ENCODE measurements around the gene EXOC3.

The EXOC3 gene

DNA sequence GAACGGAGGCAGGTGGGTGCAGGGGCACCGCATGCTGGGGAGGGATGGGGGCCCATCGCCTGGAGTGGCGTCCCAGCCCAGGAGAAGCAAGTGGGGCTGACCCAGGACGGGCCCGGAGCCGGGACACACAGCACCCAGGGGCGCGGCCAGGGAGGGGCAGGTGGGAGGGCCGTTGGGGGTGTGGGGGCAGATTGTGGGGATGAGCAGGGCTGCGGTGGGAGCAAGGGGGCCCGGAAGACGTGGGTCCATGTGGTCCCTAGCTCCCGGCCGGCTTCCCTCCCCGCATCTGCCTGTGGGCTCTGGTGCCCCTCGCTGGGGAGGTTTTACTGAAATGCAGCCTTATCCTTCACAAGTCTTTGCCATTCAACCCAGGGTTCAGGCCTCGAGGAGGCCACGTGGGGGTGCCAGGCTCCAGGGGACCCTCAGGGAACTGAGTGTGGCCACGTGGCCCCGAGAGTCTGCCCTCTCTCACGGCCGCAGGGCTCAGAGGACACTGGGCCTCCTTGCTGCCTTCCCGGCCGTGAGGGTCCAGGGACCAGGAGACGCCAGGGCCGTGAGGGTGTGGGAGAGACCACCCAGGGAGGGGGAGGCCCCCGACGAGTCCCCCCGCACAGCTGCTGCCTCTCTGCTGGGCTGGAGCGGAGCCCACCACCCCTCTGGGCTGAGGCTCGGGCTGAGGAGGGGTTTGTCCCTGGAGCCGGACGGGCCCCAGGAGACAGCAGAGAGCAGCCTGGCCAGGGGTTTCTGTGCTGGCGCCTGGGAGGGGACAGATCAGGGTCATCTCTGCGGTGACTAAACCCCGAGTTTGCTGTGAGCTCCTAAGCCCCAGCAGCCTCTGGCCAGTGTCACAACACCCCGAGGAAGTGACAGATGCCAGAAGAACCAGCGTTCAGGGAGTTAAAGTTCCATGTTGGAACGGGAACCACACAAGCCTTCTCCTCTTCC lies 46.0 kb downstream of the EXOC3 start:
- Histone ChIP-seq H3K9ac (ENCODE audit: low read length) (no peak overlapping the region), H3K36me3 (ENCODE audit: control insufficient read depth, insufficient read depth, low read length) (no peaks in the 10 kb centered on the region), H3K4me1 (ENCODE audit: control insufficient read depth, insufficient read depth, low read length) (no peaks in the 10 kb centered on the region), H3K27me3 (ENCODE audit: control insufficient read depth, insufficient read depth, low read length) (peaks cover 6% of the 10 kb centered on the region), H3K4me3 (ENCODE audit: low read length) (no peak overlapping the region), H3K27ac (ENCODE audit: low read depth, low read length) (no peak overlapping the region)

DNA sequence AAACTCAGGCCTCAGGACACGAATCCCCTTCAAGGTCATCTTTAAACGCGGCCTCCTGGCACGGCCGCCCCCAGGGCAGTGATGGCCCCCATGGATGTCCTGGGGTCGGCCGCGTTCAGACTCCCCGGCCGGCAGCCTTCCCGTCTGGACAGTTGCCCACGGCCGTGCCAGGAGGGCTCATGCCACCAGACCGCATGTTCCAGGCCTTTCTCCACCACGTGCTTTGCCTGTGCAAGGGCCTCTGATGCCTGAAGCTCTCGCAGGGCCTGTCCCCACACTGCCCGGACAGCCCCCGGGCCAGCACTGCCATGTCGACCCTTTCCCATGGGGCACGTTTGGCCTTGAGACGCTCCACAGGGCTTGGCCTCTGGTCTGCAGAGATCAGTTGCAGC lies 46.7 kb downstream of the EXOC3 start:
- H3K27me3 ChIP-seq (ENCODE audit: control insufficient read depth, insufficient read depth, low read length), result peaks cover 6% of the 10 kb centered on the region

DNA sequence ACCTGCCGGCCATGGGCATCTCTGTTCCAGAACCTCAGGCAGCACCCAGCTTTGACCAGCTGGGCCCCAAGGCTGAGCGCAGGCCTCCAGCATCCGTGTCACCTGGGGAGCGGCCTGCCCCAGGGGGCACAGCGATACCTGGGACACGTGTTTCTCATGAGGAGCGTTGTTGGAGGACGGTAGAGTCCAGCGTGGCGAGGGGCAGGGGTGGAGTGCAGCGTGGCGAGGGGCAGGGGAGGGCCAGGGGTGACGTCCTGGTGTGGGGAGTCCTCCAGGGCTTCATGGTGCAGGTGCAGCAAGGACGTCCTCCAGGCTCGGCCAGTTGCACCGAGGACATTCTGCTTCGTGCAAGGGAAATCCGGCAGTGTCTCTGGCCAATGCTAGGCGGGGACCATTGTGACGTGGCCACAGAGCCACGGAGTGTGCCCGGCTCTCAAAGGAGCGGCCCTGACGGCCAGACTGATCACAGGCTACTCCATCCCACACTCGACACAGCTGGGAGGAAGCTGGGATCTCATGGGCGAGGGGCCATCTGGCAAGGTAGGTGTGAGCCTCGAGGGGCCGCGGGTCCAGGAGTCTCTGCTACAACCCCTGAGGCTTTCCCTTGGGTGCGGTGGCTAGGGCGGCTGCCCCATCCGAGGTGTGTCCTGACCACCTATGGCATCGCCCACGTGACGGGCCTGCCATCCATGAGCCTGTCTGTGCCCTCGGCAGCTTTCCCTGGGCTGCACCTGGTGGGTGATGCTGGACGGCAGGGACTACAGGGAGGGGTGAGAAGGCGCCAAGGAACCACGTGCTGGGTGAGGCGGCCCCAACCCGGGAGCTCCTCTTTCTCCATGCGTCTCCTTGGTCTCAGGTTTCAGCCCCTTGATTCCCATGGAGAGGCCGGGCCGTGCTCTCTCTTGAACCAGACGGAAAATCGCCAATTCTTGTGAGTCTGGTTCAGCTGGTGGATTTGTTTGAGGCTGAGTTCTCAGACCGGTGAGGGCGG lies 47.4 kb downstream of the EXOC3 start:
- no peaks in the 10 kb centered on the region for H3K36me3 ChIP-seq (ENCODE audit: control insufficient read depth, insufficient read depth, low read length)
- H3K9ac ChIP-seq (ENCODE audit: low read length), result no peak overlapping the region
- no peaks in the 10 kb centered on the region for H3K4me1 ChIP-seq (ENCODE audit: control insufficient read depth, insufficient read depth, low read length)
- H3K27me3 ChIP-seq (ENCODE audit: control insufficient read depth, insufficient read depth, low read length), result peaks cover 6% of the 10 kb centered on the region
- no peak overlapping the region for H3K27ac ChIP-seq (ENCODE audit: low read depth, low read length)
- no peak overlapping the region for H3K4me3 ChIP-seq (ENCODE audit: low read length)

More for the DNA sequence above, 46.7 kb downstream of the EXOC3 start:
- H3K4me1 ChIP-seq (ENCODE audit: control insufficient read depth, insufficient read depth, low read length), result no peaks in the 10 kb centered on the region
- H3K4me3 ChIP-seq (ENCODE audit: low read length), result no peak overlapping the region
- no peak overlapping the region for H3K27ac ChIP-seq (ENCODE audit: low read depth, low read length)
- H3K36me3 ChIP-seq (ENCODE audit: control insufficient read depth, insufficient read depth, low read length), result no peaks in the 10 kb centered on the region
- H3K9ac ChIP-seq (ENCODE audit: low read length), result no peak overlapping the region

DNA sequence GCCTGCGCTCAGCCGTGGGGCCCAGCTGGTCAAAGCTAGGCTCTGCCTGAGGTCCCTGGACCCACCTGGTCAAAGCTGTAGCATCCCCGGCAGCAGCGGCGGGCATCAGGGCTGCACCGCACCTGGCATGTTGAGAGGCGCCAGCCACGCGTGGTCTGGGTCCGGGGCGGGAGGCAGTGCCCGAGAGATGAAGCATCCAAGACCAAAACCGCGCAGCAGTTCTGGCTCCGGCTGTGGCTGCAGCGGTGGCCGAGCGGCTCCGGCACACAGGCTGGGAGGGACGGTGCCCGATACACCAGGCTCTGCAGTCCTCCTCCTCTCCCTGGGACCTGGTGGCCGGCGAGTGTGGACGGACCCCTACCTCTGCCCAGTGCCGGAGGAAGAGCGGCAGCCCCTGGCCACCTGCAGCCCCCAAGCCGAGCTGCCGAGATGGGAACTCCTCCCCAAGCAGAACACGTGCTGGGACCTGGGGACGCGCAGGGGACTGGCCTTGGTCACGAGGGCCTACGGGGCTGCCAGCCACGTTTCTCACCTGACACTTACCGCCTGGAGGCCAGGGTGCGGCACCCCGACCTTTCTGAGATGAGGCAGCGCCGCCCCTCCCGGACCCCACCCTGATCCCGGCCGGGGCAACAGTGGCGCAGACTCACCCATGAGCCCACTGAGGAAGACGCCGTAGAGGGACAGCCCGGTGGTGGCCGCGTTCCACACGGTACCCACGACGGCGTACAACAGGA lies 48.3 kb downstream of the EXOC3 start:
- Histone ChIP-seq H3K4me1 (ENCODE audit: control insufficient read depth, insufficient read depth, low read length) (no peaks in the 10 kb centered on the region), H3K4me3 (ENCODE audit: low read length) (no peak overlapping the region), H3K27me3 (ENCODE audit: control insufficient read depth, insufficient read depth, low read length) (peaks cover 6% of the 10 kb centered on the region), H3K36me3 (ENCODE audit: control insufficient read depth, insufficient read depth, low read length) (no peaks in the 10 kb centered on the region), H3K9ac (ENCODE audit: low read length) (no peak overlapping the region), H3K27ac (ENCODE audit: low read depth, low read length) (no peak overlapping the region)

DNA sequence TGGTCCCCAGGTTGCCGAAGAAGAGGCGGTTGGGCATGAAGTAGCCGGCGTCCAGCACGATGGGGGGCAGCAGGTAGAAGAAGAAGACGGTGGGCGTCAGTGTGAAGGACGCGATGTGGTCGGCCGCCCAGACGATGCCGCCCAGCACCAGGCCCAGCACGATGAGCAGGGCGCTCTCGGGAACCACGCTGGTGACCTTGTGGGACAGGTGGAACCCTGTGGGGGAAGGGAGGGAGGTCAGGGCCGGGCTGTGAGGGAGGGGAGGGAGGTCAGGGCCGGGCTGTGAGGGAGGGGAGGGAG lies 48.8 kb downstream of the EXOC3 start:
- no peak overlapping the region for H3K4me3 ChIP-seq (ENCODE audit: low read length)
- no peak overlapping the region for H3K27ac ChIP-seq (ENCODE audit: low read depth, low read length)
- no peaks in the 10 kb centered on the region for H3K36me3 ChIP-seq (ENCODE audit: control insufficient read depth, insufficient read depth, low read length)
- no peaks in the 10 kb centered on the region for H3K4me1 ChIP-seq (ENCODE audit: control insufficient read depth, insufficient read depth, low read length)
- H3K9ac ChIP-seq (ENCODE audit: low read length), result no peak overlapping the region
- H3K27me3 ChIP-seq (ENCODE audit: control insufficient read depth, insufficient read depth, low read length), result peaks cover 6% of the 10 kb centered on the region

DNA sequence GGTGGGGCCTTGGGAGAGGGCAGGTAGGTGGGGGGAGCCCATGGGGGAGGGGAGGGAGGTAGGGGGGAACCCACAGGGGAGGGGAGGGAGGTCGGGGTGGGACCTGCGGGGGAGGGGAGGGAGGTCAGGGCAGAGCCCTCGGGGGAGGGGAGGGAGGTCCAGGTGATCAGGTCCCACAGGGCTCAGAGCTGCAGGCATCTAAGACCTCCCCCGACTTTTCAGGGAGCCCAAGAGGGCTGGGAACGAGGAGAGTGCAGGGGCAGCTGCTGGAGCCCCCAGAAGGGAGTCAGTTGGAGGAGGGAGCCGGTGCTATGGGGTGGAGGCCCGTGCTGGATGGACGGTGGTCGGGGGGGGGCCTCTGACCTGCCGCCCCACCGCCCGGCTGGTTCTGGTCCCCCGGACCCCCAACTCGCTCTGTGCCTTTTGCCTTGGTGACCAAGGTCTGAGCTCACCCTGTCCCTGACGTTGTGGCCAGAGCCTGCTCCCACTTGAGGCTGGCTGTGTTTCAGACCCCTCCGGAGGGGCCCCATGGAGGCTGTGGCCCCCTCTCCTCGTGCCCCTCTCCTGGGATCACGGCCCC lies 49.4 kb downstream of the EXOC3 start:
- H3K4me1 ChIP-seq (ENCODE audit: control insufficient read depth, insufficient read depth, low read length), result no peaks in the 10 kb centered on the region
- no peaks in the 10 kb centered on the region for H3K36me3 ChIP-seq (ENCODE audit: control insufficient read depth, insufficient read depth, low read length)
- H3K27ac ChIP-seq (ENCODE audit: low read depth, low read length), result no peak overlapping the region
- no peak overlapping the region for H3K9ac ChIP-seq (ENCODE audit: low read length)
- H3K27me3 ChIP-seq (ENCODE audit: control insufficient read depth, insufficient read depth, low read length), result peaks cover 6% of the 10 kb centered on the region
- no peak overlapping the region for H3K4me3 ChIP-seq (ENCODE audit: low read length)

DNA sequence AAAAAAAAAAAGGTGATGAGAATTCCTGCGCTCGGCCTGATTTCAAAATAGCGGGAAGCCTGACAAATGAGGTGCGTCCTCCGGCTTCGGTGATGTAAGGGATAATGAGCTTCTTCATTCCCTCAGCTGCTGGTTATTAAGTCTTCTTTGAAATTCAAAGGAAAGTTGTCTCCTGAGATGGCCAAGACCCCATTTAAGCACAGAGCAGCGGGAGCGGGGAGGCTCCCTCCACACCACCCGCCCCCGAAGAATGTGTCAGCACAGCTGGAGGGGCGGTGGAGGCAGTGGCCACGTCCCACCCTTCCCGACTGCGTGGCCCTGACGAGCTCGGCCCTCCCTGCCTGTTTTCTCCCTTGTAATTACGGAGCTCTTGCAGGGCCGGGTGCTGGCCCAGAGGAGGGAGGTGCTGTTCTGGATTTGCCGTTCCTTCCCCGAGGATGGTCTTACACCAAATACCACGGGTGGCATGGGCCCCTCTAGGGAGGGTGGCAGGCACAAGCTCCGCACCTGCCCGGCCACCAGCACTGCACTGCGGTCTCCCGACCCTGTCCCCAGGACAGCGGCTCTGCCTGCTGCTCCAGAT lies 50.2 kb downstream of the EXOC3 start:
- H3K27ac ChIP-seq (ENCODE audit: low read depth, low read length), result no peak overlapping the region
- no peak overlapping the region for H3K9ac ChIP-seq (ENCODE audit: low read length)
- no peaks in the 10 kb centered on the region for H3K4me1 ChIP-seq (ENCODE audit: control insufficient read depth, insufficient read depth, low read length)
- H3K27me3 ChIP-seq (ENCODE audit: control insufficient read depth, insufficient read depth, low read length), result peaks cover 10% of the 10 kb centered on the region
- H3K4me3 ChIP-seq (ENCODE audit: low read length), result no peak overlapping the region
- no peaks in the 10 kb centered on the region for H3K36me3 ChIP-seq (ENCODE audit: control insufficient read depth, insufficient read depth, low read length)

DNA sequence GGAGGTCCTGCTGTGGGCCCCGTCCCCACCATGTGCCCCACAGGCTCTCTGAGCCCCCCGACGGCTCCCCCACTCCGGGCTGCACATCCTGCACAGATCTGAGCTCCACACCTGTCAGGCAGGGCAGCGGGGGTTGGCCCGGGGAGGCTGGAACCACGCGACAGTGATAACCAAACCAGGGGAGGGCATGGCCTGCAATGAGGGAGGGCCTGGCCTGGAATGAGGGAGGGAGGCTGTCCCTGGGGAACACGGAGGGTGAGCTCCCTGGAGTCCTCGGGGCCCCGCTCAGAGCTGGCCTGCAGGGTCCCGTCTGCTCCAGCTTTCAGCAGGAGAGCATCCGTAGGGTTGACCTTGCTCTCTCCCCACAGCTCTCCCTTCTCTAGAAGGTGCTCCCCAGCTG lies 50.8 kb downstream of the EXOC3 start:
- Histone ChIP-seq H3K27ac (ENCODE audit: low read depth, low read length) (no peak overlapping the region), H3K4me1 (ENCODE audit: control insufficient read depth, insufficient read depth, low read length) (no peaks in the 10 kb centered on the region), H3K9ac (ENCODE audit: low read length) (no peak overlapping the region), H3K27me3 (ENCODE audit: control insufficient read depth, insufficient read depth, low read length) (peaks cover 13% of the 10 kb centered on the region), H3K4me3 (ENCODE audit: low read length) (no peak overlapping the region), H3K36me3 (ENCODE audit: control insufficient read depth, insufficient read depth, low read length) (no peaks in the 10 kb centered on the region)

DNA sequence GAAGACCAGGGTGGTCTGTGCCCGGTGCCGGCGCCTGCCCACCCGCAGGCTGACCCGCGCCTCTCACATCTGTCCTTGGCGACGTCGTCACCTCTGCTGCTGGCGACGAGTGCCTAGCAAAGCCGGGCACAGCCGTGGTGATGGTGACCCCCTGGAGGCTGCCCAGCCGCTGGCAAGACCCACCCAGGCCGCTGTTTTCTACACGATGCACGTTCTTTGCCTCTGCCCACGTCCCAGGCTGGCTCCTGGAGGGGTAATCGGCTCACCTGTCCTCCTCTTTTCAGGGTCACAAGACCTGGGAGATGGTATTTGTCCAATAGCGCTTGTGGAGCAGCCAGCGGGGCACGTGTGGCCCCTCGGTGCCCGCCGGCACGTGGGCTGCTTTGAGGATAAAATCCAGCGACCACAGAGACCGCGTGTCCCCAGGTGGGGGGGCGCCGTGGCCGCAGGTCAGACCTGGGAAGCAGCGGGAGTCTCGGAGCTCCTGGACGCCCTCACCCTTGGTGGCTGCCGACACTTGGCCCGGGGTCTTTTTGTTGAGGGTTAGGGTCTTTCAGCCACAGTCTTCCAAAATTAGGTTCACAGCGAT lies 51.8 kb downstream of the EXOC3 start:
- Histone ChIP-seq H3K27me3 (ENCODE audit: control insufficient read depth, insufficient read depth, low read length) (peaks cover 20% of the 10 kb centered on the region), H3K9ac (ENCODE audit: low read length) (no peak overlapping the region), H3K4me1 (ENCODE audit: control insufficient read depth, insufficient read depth, low read length) (no peaks in the 10 kb centered on the region), H3K4me3 (ENCODE audit: low read length) (no peak overlapping the region), H3K27ac (ENCODE audit: low read depth, low read length) (no peak overlapping the region), H3K36me3 (ENCODE audit: control insufficient read depth, insufficient read depth, low read length) (no peaks in the 10 kb centered on the region)

DNA sequence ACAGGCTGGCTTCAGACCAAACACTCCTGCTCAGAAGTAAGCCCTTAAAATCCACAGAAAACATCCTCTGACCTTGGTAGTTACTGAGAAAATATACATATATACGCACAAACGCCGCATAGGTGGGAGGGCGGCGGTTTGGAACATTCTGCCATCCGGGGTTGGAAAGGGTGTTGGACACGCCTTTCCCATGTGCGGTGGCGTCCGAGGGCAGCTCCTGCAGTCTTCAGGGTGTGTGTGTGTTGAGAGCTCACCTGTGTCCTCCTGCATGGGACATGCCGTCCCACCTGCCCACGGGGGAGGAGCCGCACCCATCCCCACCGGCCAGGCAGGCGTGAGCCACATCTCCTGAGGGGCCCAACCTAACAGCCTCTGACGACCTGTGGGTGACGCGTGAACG lies 53.1 kb downstream of the EXOC3 start:
- H3K27me3 ChIP-seq (ENCODE audit: control insufficient read depth, insufficient read depth, low read length), result peaks cover 24% of the 10 kb centered on the region
- no peak overlapping the region for H3K27ac ChIP-seq (ENCODE audit: low read depth, low read length)
- H3K36me3 ChIP-seq (ENCODE audit: control insufficient read depth, insufficient read depth, low read length), result no peaks in the 10 kb centered on the region

DNA sequence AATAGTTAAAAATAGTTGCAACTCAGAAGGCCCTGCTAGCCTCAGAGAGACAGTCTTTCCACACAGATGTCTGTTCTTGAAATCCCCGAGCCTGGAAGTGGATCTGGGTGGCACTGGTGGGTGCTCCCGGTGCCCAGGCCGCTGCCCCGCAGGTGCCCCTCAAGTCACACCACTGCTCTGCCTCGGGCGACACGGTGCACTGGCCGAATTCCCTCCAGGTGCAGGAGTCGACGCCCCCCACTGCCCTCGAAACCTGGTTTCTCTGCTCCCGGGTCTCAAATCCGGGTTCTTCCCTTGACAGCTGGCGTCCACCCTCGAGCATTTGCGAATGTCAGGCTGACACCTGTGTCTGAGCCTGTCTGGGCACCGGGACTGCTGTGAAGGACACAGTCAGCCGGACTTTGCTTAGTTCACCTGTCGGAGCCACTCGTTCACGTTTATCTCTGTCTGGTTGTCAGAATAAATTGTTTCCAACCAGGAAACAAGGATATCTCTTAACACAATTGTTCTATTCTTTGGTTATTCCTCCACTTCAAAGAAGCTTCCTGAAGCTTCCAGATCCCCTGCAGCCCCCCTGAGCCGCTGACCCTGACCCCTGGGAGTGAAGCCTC lies 54.2 kb downstream of the EXOC3 start:
- Histone ChIP-seq H3K27me3 (ENCODE audit: control insufficient read depth, insufficient read depth, low read length) (peaks cover 24% of the 10 kb centered on the region), H3K36me3 (ENCODE audit: control insufficient read depth, insufficient read depth, low read length) (no peaks in the 10 kb centered on the region)

More for the DNA sequence above, 53.1 kb downstream of the EXOC3 start:
- no peaks in the 10 kb centered on the region for H3K4me1 ChIP-seq (ENCODE audit: control insufficient read depth, insufficient read depth, low read length)
- no peak overlapping the region for H3K4me3 ChIP-seq (ENCODE audit: low read length)
- H3K9ac ChIP-seq (ENCODE audit: low read length), result no peak overlapping the region

More for the DNA sequence above, 54.2 kb downstream of the EXOC3 start:
- Histone ChIP-seq H3K4me3 (ENCODE audit: low read length) (no peak overlapping the region), H3K27ac (ENCODE audit: low read depth, low read length) (no peak overlapping the region), H3K4me1 (ENCODE audit: control insufficient read depth, insufficient read depth, low read length) (no peaks in the 10 kb centered on the region), H3K9ac (ENCODE audit: low read length) (no peak overlapping the region)

Data from rectal smooth muscle tissue (tissue), 1 donor.